Measurements from ENCODE around the gene EBF3. TPM values are rescaled to one million over a fixed set of nuclear protein-coding genes. Genes with fewer than 3 reads are reported as not detected.
A peak's percentile ranks its signal among the peaks of the same experiment; 100 is the strongest.

The EBF3 gene
- polyA plus RNA-seq, 6 donors from 2014 or later, result not detected

DNA sequence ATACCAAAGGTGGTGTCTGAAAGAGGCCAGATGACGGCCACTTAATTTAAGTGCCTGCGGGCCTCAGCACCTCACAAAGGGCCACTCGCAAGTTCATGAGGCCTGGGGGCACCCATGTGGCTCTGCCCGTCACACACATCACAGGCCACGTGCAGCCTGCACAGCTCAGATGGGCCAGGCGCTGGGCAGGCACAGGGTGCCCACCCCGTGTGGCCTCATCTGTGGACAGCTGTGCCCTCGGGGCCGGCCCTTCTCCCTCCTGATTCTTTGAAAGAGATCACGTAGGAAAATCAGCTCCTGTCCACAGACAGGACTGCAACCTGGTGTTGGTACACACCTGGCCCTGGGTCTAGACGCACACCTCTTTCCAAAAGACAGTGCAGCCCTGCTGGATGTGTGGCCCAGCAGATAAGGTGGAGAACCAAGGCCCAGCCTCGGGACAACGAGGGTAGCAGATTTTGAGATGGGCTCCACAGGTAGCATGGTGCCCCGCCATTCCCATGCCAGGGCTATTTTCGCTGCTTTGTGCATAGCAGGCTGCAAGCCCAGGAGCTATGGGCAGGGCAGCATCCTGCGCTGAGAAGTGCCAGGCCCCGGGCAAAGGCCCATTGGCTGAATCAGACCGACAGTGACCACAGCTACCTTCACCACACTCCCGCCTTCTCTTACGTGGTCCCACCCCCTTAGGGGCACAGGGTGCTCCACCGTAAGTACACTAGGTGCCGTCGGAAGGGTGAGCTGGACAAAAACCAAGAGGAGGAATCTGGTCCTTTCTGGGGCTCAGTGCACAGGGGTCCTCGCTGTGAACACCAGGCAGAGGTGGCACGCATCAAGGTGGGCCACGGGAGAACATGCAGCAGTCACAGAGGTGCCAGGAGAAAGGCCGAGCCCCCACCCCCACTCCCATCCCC, 124.5 kb downstream of the EBF3 start:
- Mint-ChIP-seq H3K4me3 (no peak overlapping the region), H3K9me3 (no peaks in the 10 kb centered on the region), H3K27me3 (peaks cover 0 to 2% (median 0%) of the 10 kb centered on the region in 3 donors), H3K36me3 (no peaks in the 10 kb centered on the region), H3K4me1 (no peaks in the 10 kb centered on the region), H3K27ac (no peak overlapping the region)
- no peak for DNase-seq
- no peak for ATAC-seq (ENCODE audit: low read depth in 2 of 2)

GRCh38 chr10:129838794-129839193, 125.3 kb downstream of the EBF3 start:
- H3K36me3 Mint-ChIP-seq, result no peaks in the 10 kb centered on the region
- DNase-seq (no peak), ATAC-seq (ENCODE audit: low read depth in 2 of 2) (no peak)
- H3K4me3 Mint-ChIP-seq, result no peak overlapping the region
- no peak overlapping the region for H3K27ac Mint-ChIP-seq
- no peaks in the 10 kb centered on the region for H3K9me3 Mint-ChIP-seq
- peaks cover 0 to 4% (median 0%) of the 10 kb centered on the region in 3 donors for H3K27me3 Mint-ChIP-seq
- no peaks in the 10 kb centered on the region for H3K4me1 Mint-ChIP-seq

- H3K36me3 Mint-ChIP-seq, result no peaks in the 10 kb centered on the region
- H3K4me3 Mint-ChIP-seq, result no peak overlapping the region
- no peaks in the 10 kb centered on the region for H3K9me3 Mint-ChIP-seq
- ATAC-seq (ENCODE audit: low read depth in 2 of 2), result no peak
- no peak for DNase-seq
- H3K27ac Mint-ChIP-seq, result no peak overlapping the region
- peaks cover 0 to 4% (median 0%) of the 10 kb centered on the region in 3 donors for H3K27me3 Mint-ChIP-seq
- no peaks in the 10 kb centered on the region for H3K4me1 Mint-ChIP-seq
Observed at GRCh38 chr10:129837909-129838582, 126.0 kb downstream of the EBF3 start.

DNA sequence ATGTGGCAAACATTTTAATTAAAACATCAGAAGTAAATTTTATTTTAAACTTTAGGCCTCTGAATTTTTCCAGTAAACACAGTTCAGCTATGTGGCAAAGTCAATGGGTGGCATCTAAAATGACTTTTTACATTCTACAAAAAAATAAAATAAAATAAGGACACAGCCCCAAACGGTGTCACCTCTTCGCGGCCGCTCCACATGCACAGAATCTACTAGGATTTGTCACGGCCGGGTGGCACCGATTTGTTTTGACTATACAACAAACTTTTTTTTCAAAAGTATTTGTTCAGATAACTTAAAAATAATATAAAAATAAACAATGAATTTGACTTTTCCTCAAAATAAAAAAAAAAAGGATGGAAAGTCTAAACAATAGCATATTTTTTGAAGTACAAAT, 127.8 kb downstream of the EBF3 start:
- ATAC-seq (ENCODE audit: low read depth in 2 of 2) (no peak), DNase-seq (no peak)
- no peak overlapping the region for H3K27ac Mint-ChIP-seq
- peaks cover 0 to 4% (median 0%) of the 10 kb centered on the region in 3 donors for H3K27me3 Mint-ChIP-seq
- H3K4me3 Mint-ChIP-seq, result no peak overlapping the region
- H3K4me1 Mint-ChIP-seq, result no peaks in the 10 kb centered on the region
- no peaks in the 10 kb centered on the region for H3K36me3 Mint-ChIP-seq
- no peaks in the 10 kb centered on the region for H3K9me3 Mint-ChIP-seq

GRCh38 chr10:129833994-129834739, 129.9 kb downstream of the EBF3 start:
- Mint-ChIP-seq H3K9me3 (no peaks in the 10 kb centered on the region), H3K27me3 (peaks cover 0 to 4% (median 0%) of the 10 kb centered on the region in 3 donors), H3K4me1 (no peaks in the 10 kb centered on the region), H3K4me3 (no peak overlapping the region), H3K36me3 (no peaks in the 10 kb centered on the region), H3K27ac (no peak overlapping the region)
- DNase-seq (no peak), ATAC-seq (ENCODE audit: low read depth in 2 of 2) (no peak)

DNA sequence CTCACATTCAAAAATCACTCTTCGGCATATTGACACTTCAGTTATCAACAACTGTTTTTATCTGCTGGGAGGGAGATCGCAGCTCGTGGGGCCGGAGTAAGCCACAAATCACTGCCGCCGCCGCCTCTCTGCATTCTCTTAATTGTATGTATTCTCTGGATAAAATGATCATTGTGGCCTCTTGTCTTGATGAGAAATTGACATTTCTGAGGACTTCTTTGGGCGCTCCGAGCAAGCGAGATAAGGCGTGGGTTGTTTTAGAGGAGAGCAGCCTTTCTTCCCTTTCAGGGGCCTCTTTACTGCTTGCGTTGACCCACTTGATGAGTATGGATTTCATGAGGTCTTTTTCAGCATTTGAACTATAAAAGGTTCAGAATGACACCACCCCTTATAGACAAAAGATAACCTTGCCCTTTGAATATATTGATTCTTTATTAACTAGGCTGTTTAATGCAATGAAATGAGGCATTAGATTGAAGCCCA, 130.6 kb downstream of the EBF3 start:
- no peak for ATAC-seq (ENCODE audit: low read depth in 2 of 2)
- Mint-ChIP-seq H3K36me3 (no peaks in the 10 kb centered on the region), H3K27me3 (peaks cover 0 to 4% (median 0%) of the 10 kb centered on the region in 3 donors), H3K9me3 (no peaks in the 10 kb centered on the region), H3K4me1 (no peaks in the 10 kb centered on the region), H3K4me3 (no peak overlapping the region), H3K27ac (no peak overlapping the region)
- no peak for DNase-seq

GRCh38 chr10:129832573-129833467, 131.3 kb downstream of the EBF3 start:
- Mint-ChIP-seq H3K9me3 (no peaks in the 10 kb centered on the region), H3K27ac (no peak overlapping the region), H3K4me3 (no peak overlapping the region), H3K27me3 (peaks cover 0 to 4% (median 0%) of the 10 kb centered on the region in 3 donors), H3K4me1 (no peaks in the 10 kb centered on the region), H3K36me3 (no peaks in the 10 kb centered on the region)
- no peak for ATAC-seq (ENCODE audit: low read depth in 2 of 2)
- DNase-seq, result no peak

DNA sequence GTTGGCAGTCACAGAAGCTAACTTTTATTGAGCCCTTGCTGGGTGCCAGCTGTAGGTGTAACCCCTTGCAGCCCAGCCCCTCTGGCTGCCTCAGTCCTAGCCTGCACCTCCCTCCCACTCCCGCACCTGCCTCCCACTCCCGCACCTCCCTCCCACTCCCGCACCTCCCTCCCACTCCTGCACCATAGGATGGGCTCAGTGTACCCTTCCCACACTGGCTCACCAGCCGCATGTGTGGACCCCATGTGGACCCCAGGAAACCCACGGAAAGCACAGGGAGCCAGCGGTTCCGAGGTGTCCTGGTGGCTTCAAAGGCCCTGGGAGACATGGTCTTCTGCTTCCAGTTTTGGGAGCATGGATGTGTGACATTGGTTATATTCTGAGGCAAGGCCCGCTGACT, 132.9 kb downstream of the EBF3 start:
- Mint-ChIP-seq H3K36me3 (no peaks in the 10 kb centered on the region), H3K9me3 (no peaks in the 10 kb centered on the region), H3K27me3 (peaks cover 0 to 4% (median 0%) of the 10 kb centered on the region in 3 donors), H3K4me3 (no peak overlapping the region), H3K4me1 (no peaks in the 10 kb centered on the region), H3K27ac (no peak overlapping the region)
- no peak for DNase-seq
- ATAC-seq (ENCODE audit: low read depth in 2 of 2), result no peak

DNA sequence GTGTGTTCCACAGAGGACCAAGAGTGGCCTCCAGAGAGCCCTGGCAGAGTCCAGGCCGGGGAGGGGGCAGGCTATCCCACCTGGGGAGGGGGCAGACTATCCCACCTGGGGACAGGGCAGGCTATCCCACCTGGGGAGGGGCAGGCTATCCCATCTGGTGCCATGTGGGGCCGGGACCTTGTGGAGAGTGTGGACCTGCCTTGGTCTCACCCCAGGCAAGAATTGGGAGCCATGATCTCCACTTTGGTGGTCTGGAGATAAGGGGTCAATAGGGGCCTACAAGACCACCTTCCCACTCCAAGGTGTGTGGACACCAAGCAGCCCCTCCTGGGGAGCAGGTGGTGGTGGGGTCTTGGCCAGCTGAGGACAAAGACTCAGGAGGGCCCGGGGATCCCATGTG, 138.2 kb downstream of the EBF3 start:
- Mint-ChIP-seq H3K27ac (no peak overlapping the region), H3K27me3 (peaks cover 0 to 9% (median 8%) of the 10 kb centered on the region in 3 donors), H3K36me3 (no peaks in the 10 kb centered on the region), H3K4me1 (no peaks in the 10 kb centered on the region), H3K4me3 (no peak overlapping the region), H3K9me3 (no peaks in the 10 kb centered on the region)
- ATAC-seq (ENCODE audit: low read depth in 2 of 2) (no peak), DNase-seq (no peak)

DNA sequence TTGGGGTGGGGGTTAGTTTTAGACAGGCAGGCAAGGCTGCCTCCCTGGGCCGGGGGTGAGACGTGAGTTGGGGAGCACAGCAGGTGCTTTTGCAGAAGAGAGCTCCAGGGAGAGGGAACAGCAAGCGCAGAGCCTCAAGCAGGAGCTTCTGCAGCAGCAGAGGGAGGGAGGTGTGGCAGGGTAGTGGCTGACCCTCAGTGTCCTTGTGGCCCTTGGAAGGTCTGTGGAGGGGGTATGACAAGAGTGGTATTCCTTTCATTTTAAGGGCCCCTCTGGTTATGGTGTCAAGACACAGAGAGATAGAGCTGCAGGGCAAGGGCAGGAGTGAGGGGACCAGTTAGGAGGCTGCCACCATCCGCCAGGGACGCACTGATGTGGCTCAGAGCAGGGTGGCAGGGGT, 138.9 kb downstream of the EBF3 start:
- ATAC-seq (ENCODE audit: low read depth in 2 of 2) (no peak), DNase-seq (no peak)
- Mint-ChIP-seq H3K27ac (no peak overlapping the region), H3K4me3 (no peak overlapping the region), H3K36me3 (no peaks in the 10 kb centered on the region), H3K4me1 (no peaks in the 10 kb centered on the region), H3K9me3 (no peaks in the 10 kb centered on the region), H3K27me3 (peaks cover 0 to 9% (median 8%) of the 10 kb centered on the region in 3 donors)

GRCh38 chr10:129820451-129820850, 143.6 kb downstream of the EBF3 start:
- Mint-ChIP-seq H3K4me3 (peak overlapping the region in 1 of 8 donors; percentile 79), H3K27ac (no peak overlapping the region), H3K27me3 (peaks cover 0 to 19% (median 9%) of the 10 kb centered on the region in 3 donors), H3K4me1 (no peaks in the 10 kb centered on the region), H3K9me3 (peaks cover 0 to 18% (median 5%) of the 10 kb centered on the region in 7 donors), H3K36me3 (no peaks in the 10 kb centered on the region)
- no peak for DNase-seq
- ATAC-seq (ENCODE audit: low read depth in 2 of 2), result no peak

GRCh38 chr10:129816656-129817045, 147.4 kb downstream of the EBF3 start:
- H3K4me1 Mint-ChIP-seq, result no peaks in the 10 kb centered on the region
- no peak overlapping the region for H3K4me3 Mint-ChIP-seq
- H3K27me3 Mint-ChIP-seq, result peaks cover 0 to 16% (median 0%) of the 10 kb centered on the region in 3 donors
- H3K36me3 Mint-ChIP-seq, result no peaks in the 10 kb centered on the region
- ATAC-seq (ENCODE audit: low read depth in 2 of 2) (no peak), DNase-seq (no peak)
- peaks cover 0 to 18% (median 9%) of the 10 kb centered on the region in 7 donors for H3K9me3 Mint-ChIP-seq
- no peak overlapping the region for H3K27ac Mint-ChIP-seq

Measured in naive B cell (primary cell).